Esophagus squamous epithelium (tissue), 5 donors: ENCODE data around the gene RNF166. TPM values are rescaled to one million over a fixed set of nuclear protein-coding genes. Genes with fewer than 3 reads are reported as not detected.

Experiments used
- DNase-seq: peaks from one replicate; lab custom pipeline; 2025; lab: John Stamatoyannopoulos, UW
- H3K27ac ChIP-seq, 4 donors: fragments of 200-600 bp; sonication (generic); one replicate each; pipeline ENCODE4 v1.5.1; 2016 to 2019; ENCODE audit warnings: mild to moderate bottlenecking in 1 of 4
- H3K27me3 ChIP-seq, 4 donors: fragments of 200-600 bp; sonication (generic); 1 replicate in 3 of 4; 2 replicates in 1 of 4; pipeline versions ENCODE4 v1.5.1 to v1.6.0; 2017 to 2021; ENCODE audit warnings: antibody characterized with exemption in 1 of 4
- H3K36me3 ChIP-seq, 3 donors: fragments of 200-600 bp; sonication (generic); one replicate each; pipeline ENCODE4 v1.5.1; 2016 to 2019
- H3K4me1 ChIP-seq, 3 donors: fragments of 200-600 bp; sonication (generic); one replicate each; pipeline ENCODE4 v1.5.1; 2017 to 2019
- H3K4me3 ChIP-seq, 4 donors: fragments of 200-600 bp; sonication (generic); 1 replicate in 3 of 4; 2 replicates in 1 of 4; pipeline ENCODE4 v1.5.1; 2016 to 2019; ENCODE audit warnings: mild to moderate bottlenecking in 2 of 4, moderate library complexity in 1 of 4
- H3K9me3 ChIP-seq, 3 donors: fragments of 200-600 bp; sonication (generic); one replicate each; pipeline ENCODE4 v1.5.1; 2016 to 2019
- POLR2A ChIP-seq, 4 donors: fragments of 450-650 bp; IDR thresholded peaks; one replicate each; pipeline ENCODE4 v1.6.1; 2017; ENCODE audit warnings: antibody characterized with exemption in 4 of 4, mild to moderate bottlenecking in 4 of 4, moderate library complexity in 3 of 4
- WGBS, 2 donors: methylation state at CpG; one replicate each; pipeline ENCODE4 v1.1.5; 2018; 5-methylcytosine and 5-hydroxymethylcytosine counted together
- intact Hi-C: fragments of 100-400 bp; cut with DNase I; formaldehyde crosslinking; loops from one replicate; pipeline ENCODE4 v1.15.0; 2022
- total RNA-seq, 4 donors: library from RNA; depleted of rRNA; stranded (reverse); fragments of >200 nt; gene quantifications; one replicate each; pipeline ENCODE4 v1.1.0, GENCODE V29; 2016
- TF ChIP-seq, protein P1 (sequence below), 6 experiments: fragments of 450-650 bp in 4 of 6; fragments of 200-600 bp in 2 of 6; sonication (generic) in 2 of 6; IDR thresholded peaks; one replicate each; pipeline ENCODE4 v1.5.1; 2016 to 2019; ENCODE audit warnings: antibody characterized with exemption in 6 of 6, mild to moderate bottlenecking in 4 of 6, moderate library complexity in 4 of 6
- donor health status: DM: yes; HTN: yes; CAD: no.

The RNF166 gene
- total RNA-seq, 4 donors from 2014 or later: 7.1 to 16.8 (median 9.6) TPM

- H3K36me3 ChIP-seq: peaks cover 36 to 86% (median 51%) of the 10 kb centered on the region in 3 donors
- DNase-seq: no peak
Measured at GRCh38 chr16:88732961-88733294, 26.7 kb upstream of the RNF166 start.

GRCh38 chr16:88732172-88732960, 26.2 kb upstream of the RNF166 start:
- Histone ChIP-seq H3K36me3 (peaks cover 36 to 86% (median 54%) of the 10 kb centered on the region in 3 donors), H3K4me3 (no peak overlapping the region)
- WGBS, 2 donors: 57% methylated on average over 1 of the region's 30 CpGs; no CpG with 5 or more reads in 1 of the 2 donors

More at GRCh38 chr16:88732961-88733294, 26.7 kb upstream of the RNF166 start:
- Histone ChIP-seq H3K27ac (no peak overlapping the region), H3K9me3 (no peaks in the 10 kb centered on the region), H3K4me3 (no peak overlapping the region), H3K27me3 (no peaks in the 10 kb centered on the region), H3K4me1 (peaks cover 0 to 11% (median 4%) of the 10 kb centered on the region in 3 donors)
- 73 to 75% methylated on average over 3 to 5 of the region's 13 CpGs for WGBS, 2 donors
- intact Hi-C loops: no loop called here
- no peak for TF ChIP-seq POLR2A (IDR thresholded peaks at IDR 0.05)
- TF ChIP-seq, protein P1, sequence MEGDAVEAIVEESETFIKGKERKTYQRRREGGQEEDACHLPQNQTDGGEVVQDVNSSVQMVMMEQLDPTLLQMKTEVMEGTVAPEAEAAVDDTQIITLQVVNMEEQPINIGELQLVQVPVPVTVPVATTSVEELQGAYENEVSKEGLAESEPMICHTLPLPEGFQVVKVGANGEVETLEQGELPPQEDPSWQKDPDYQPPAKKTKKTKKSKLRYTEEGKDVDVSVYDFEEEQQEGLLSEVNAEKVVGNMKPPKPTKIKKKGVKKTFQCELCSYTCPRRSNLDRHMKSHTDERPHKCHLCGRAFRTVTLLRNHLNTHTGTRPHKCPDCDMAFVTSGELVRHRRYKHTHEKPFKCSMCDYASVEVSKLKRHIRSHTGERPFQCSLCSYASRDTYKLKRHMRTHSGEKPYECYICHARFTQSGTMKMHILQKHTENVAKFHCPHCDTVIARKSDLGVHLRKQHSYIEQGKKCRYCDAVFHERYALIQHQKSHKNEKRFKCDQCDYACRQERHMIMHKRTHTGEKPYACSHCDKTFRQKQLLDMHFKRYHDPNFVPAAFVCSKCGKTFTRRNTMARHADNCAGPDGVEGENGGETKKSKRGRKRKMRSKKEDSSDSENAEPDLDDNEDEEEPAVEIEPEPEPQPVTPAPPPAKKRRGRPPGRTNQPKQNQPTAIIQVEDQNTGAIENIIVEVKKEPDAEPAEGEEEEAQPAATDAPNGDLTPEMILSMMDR (IDR thresholded peaks at IDR 0.05): no peak

GRCh38 chr16:88731699-88732098, 25.5 kb upstream of the RNF166 start:
- DNase-seq: peak; percentile 84
- WGBS, 2 donors: 70 to 88% methylated on average over 2 to 9 of the region's 15 CpGs
- TF ChIP-seq POLR2A (IDR thresholded peaks at IDR 0.05): no peak
- TF ChIP-seq, protein P1 (IDR thresholded peaks at IDR 0.05): no peak
- H3K36me3 ChIP-seq: peaks cover 42 to 87% (median 61%) of the 10 kb centered on the region in 3 donors
- H3K27ac ChIP-seq: no peak overlapping the region
- no peaks in the 10 kb centered on the region for H3K27me3 ChIP-seq
- intact Hi-C loops: no loop called here
- no peaks in the 10 kb centered on the region for H3K4me1 ChIP-seq
- no peak overlapping the region for H3K4me3 ChIP-seq
- no peaks in the 10 kb centered on the region for H3K9me3 ChIP-seq

More at GRCh38 chr16:88732172-88732960, 26.2 kb upstream of the RNF166 start:
- no peaks in the 10 kb centered on the region for H3K27me3 ChIP-seq
- DNase-seq: no peak
- H3K4me1 ChIP-seq: peaks cover 0 to 5% (median under 1%) of the 10 kb centered on the region in 3 donors
- intact Hi-C loops: no loop called here
- no peak overlapping the region for H3K27ac ChIP-seq
- TF ChIP-seq, protein P1 (IDR thresholded peaks at IDR 0.05): no peak
- no peak for TF ChIP-seq POLR2A (IDR thresholded peaks at IDR 0.05)
- H3K9me3 ChIP-seq: no peaks in the 10 kb centered on the region

- no peak overlapping the region for H3K4me3 ChIP-seq
- 84 to 87% methylated on average over 28 to 29 of the region's 34 CpGs for WGBS, 2 donors
- intact Hi-C loops: no loop called here
- H3K27me3 ChIP-seq: no peaks in the 10 kb centered on the region
- H3K4me1 ChIP-seq: no peaks in the 10 kb centered on the region
- TF ChIP-seq, protein P1 (IDR thresholded peaks at IDR 0.05): no peak
- no peak for TF ChIP-seq POLR2A (IDR thresholded peaks at IDR 0.05)
- no peaks in the 10 kb centered on the region for H3K9me3 ChIP-seq
- DNase-seq: no peak
- no peak overlapping the region for H3K27ac ChIP-seq
- peaks cover 47 to 87% (median 64%) of the 10 kb centered on the region in 3 donors for H3K36me3 ChIP-seq
Measured at GRCh38 chr16:88730632-88731607, 24.7 kb upstream of the RNF166 start.
